OCI-LY1 (cell line): ENCODE results near the gene FOXM1.

ENCODE experiments used
- H2AFZ ChIP-seq: fragments of 200-600 bp; sonication (generic), shearing (Covaris generic); 2 replicates; pipeline ENCODE4 v1.6.0; 2014; ENCODE audit warnings: antibody characterized with exemption, mild to moderate bottlenecking, low read length
- H3F3A ChIP-seq: fragments of 200-600 bp; sonication (generic), shearing (Covaris generic); 2 replicates; pipeline ENCODE4 v1.6.0; 2014; ENCODE audit warnings: mild to moderate bottlenecking, antibody characterized with exemption, low read length, moderate library complexity; ENCODE audit not compliant: insufficient read depth
- H3K27ac ChIP-seq: fragments of 200-600 bp; sonication (generic); 2 replicates; pipeline ENCODE4 v1.5.1; 2014; ENCODE audit warnings: low read length, mixed run types, mild to moderate bottlenecking, low read depth; ENCODE audit not compliant: poor library complexity, severe bottlenecking
- H3K27me3 ChIP-seq: fragments of 200-600 bp; sonication (generic); 2 replicates; pipeline ENCODE4 v1.6.0; 2014; ENCODE audit warnings: antibody characterized with exemption, mild to moderate bottlenecking, low read length, moderate library complexity; ENCODE audit not compliant: insufficient read depth
- H3K36me3 ChIP-seq: fragments of 200-600 bp; sonication (generic); 2 replicates; pipeline ENCODE4 v1.6.1; 2014; ENCODE audit warnings: mild to moderate bottlenecking, antibody characterized with exemption, low read length, moderate library complexity, mixed read lengths; ENCODE audit not compliant: insufficient read depth
- H3K4me1 ChIP-seq: fragments of 200-600 bp; sonication (generic); 2 replicates; pipeline ENCODE4 v1.5.1; 2014; ENCODE audit warnings: mild to moderate bottlenecking, low read length, moderate library complexity; ENCODE audit not compliant: insufficient read depth, severe bottlenecking
- H3K4me2 ChIP-seq: fragments of 200-600 bp; sonication (generic), shearing (Covaris generic); 2 replicates; pipeline ENCODE4 v1.6.1; 2014; ENCODE audit warnings: low read length
- H3K4me3 ChIP-seq: fragments of 200-600 bp; sonication (generic); 2 replicates; pipeline ENCODE4 v1.5.1; 2014; ENCODE audit warnings: low read length, low read depth, mild to moderate bottlenecking, mixed read lengths; ENCODE audit not compliant: poor library complexity, severe bottlenecking
- H3K79me2 ChIP-seq: fragments of 200-600 bp; shearing (Covaris generic); 2 replicates; pipeline ENCODE4 v1.6.1; 2016; ENCODE audit warnings: mixed run types, low read length, mixed read lengths; ENCODE audit not compliant: insufficient read depth
- H3K9ac ChIP-seq: fragments of 200-600 bp; sonication (generic), shearing (Covaris generic); 2 replicates; pipeline ENCODE4 v1.6.1; 2014; ENCODE audit warnings: mild to moderate bottlenecking, low read length, mixed read lengths
- H3K9me2 ChIP-seq: fragments of 200-600 bp; sonication (generic), shearing (Covaris generic); 2 replicates; pipeline ENCODE4 v1.6.1; 2014; ENCODE audit warnings: low read depth, mild to moderate bottlenecking, low read length, mixed read lengths
- H3K9me3 ChIP-seq: fragments of 200-600 bp; shearing (Covaris generic); 2 replicates; pipeline ENCODE4 v1.6.1; 2014; ENCODE audit warnings: low read length, mixed read lengths
- H4K20me1 ChIP-seq: fragments of 200-600 bp; sonication (generic), shearing (Covaris generic); 2 replicates; pipeline ENCODE4 v1.6.0; 2016; ENCODE audit warnings: mild to moderate bottlenecking, low read length; ENCODE audit not compliant: insufficient read depth
- EZH2 ChIP-seq: fragments of 200-600 bp; sonication (generic), shearing (Covaris generic); IDR thresholded peaks from 2 replicates; pipeline ENCODE4 v1.8.0; 2017; ENCODE audit warnings: borderline replicate concordance, mixed run types, mild to moderate bottlenecking, antibody characterized with exemption, low read length, moderate library complexity, mixed read lengths
- TF ChIP-seq, protein P1 (sequence below): fragments of 200-600 bp; sonication (generic), shearing (Covaris generic); IDR thresholded peaks from 2 replicates; pipeline ENCODE4 v1.5.1; 2017; ENCODE audit warnings: mild to moderate bottlenecking, antibody characterized with exemption, low read length, moderate library complexity, mixed read lengths

The FOXM1 gene

DNA sequence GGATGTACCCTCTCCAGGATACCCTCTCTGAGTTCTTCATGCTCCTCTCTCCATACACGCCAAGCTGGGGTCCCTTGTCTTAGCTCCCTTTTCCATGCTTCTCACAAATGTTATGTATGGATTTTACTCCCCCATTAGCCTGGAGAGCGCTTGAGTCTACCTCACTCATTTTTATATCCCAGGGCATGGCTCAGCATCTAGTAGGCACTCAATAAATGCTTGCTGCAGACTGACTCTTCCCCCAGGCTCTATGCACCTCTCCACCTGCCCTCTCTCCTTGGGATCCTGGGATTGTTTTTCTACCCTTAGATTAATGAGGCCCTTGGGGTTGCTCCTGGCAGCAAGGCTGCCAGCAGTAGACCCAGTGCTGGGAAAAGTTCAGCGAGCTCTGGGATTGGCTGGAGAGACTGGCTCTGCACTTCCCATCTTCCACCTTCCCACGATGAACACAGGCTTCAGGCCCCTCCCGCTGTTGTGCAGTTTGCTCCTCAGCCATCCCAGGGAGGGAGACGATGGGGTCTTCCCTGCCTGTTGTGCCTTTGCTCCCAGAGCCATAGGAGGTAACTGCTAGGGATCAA lies 44.3 kb downstream of the FOXM1 start:
- Histone ChIP-seq H3K27ac (no peak overlapping the region), H3K4me1 (peaks cover 13% of the 10 kb centered on the region)

DNA sequence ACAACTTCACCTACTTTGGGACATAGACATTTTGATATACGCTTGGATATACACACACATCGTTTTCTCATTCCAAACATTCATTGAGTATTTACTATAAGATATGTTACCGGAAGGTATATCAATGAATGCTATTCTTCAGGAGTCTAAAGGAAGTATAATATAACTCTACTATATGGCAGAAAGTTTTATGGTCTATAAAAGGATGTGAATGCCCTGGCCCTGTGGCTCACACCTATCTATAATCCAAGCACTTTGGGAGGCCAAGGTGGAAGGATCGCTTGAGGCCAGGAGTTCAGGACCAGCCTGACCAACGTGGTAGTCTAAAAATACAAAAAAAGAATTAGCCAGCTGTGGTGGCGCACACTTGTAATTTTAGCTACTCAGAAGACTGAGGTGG lies 47.7 kb downstream of the FOXM1 start:
- Histone ChIP-seq H3K4me2 (no peak overlapping the region), H3K9me3 (no peaks in the 10 kb centered on the region), H3K36me3 (peaks cover 47% of the 10 kb centered on the region), H3K9ac (no peak overlapping the region), H3K27me3 (no peaks in the 10 kb centered on the region), H3K9me2 (no peaks in the 10 kb centered on the region), H4K20me1 (no peaks in the 10 kb centered on the region), H3K79me2 (no peaks in the 10 kb centered on the region), H3K4me1 (no peaks in the 10 kb centered on the region), H3K4me3 (no peak overlapping the region), H3K27ac (no peak overlapping the region), H2AFZ (no peak overlapping the region), H3F3A (no peaks in the 10 kb centered on the region)
- no peak for TF ChIP-seq EZH2
- TF ChIP-seq, protein P1, sequence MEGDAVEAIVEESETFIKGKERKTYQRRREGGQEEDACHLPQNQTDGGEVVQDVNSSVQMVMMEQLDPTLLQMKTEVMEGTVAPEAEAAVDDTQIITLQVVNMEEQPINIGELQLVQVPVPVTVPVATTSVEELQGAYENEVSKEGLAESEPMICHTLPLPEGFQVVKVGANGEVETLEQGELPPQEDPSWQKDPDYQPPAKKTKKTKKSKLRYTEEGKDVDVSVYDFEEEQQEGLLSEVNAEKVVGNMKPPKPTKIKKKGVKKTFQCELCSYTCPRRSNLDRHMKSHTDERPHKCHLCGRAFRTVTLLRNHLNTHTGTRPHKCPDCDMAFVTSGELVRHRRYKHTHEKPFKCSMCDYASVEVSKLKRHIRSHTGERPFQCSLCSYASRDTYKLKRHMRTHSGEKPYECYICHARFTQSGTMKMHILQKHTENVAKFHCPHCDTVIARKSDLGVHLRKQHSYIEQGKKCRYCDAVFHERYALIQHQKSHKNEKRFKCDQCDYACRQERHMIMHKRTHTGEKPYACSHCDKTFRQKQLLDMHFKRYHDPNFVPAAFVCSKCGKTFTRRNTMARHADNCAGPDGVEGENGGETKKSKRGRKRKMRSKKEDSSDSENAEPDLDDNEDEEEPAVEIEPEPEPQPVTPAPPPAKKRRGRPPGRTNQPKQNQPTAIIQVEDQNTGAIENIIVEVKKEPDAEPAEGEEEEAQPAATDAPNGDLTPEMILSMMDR, result no peak

More for the DNA sequence above, 44.3 kb downstream of the FOXM1 start:
- Histone ChIP-seq H3K4me3 (no peak overlapping the region), H2AFZ (no peak overlapping the region), H3K36me3 (peaks cover 14% of the 10 kb centered on the region), H4K20me1 (no peaks in the 10 kb centered on the region), H3K9me2 (no peaks in the 10 kb centered on the region), H3K9ac (no peak overlapping the region), H3K27me3 (no peaks in the 10 kb centered on the region), H3F3A (no peaks in the 10 kb centered on the region), H3K9me3 (no peaks in the 10 kb centered on the region), H3K4me2 (no peak overlapping the region), H3K79me2 (no peaks in the 10 kb centered on the region)
- TF ChIP-seq, protein P1, result no peak
- TF ChIP-seq EZH2, result no peak

DNA sequence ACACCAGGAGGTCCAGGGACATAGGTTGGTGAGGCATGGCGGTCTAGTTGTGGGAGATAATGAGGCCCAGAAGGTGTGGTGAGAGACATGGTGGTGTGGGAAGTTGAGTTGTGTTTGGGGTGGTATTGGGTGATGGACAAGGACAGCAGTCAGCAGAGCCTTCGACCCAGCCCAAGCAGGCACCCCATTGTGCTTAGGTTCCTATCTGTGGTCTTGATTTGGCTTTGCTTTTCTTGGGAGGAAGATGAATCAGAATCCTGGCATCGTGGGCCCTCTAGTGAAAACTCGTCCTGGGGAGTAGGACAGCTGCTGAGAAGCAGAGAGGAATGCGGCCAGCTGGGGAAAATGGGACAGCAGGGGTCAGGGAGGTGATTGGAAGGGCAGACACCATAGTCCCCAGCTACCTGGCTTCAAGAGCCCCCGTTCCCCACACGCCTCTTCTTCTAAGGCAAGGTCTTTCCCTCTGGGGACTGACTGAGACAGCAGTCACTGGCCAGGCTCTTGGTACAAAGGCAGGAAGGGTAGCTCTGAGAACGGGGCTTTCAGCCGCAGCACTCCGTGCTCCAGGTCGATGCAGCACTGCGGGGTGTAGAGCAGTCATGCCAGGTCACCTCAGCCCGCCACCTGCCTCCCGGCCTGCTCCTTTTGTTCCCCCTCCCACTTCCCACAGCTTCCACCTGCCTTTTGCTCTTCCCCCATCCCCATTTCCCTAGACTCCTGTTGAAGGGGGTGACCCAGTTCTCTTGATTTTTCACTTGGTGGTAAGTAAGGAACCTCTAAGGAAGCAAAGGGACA lies 50.1 kb downstream of the FOXM1 start:
- H3K27me3 ChIP-seq, result no peaks in the 10 kb centered on the region
- H3K9ac ChIP-seq, result no peak overlapping the region
- H3K27ac ChIP-seq, result no peak overlapping the region
- no peaks in the 10 kb centered on the region for H3F3A ChIP-seq
- no peak overlapping the region for H3K4me3 ChIP-seq
- H3K36me3 ChIP-seq, result peaks cover 70% of the 10 kb centered on the region
- H3K4me1 ChIP-seq, result no peaks in the 10 kb centered on the region
- H4K20me1 ChIP-seq, result no peaks in the 10 kb centered on the region
- no peak overlapping the region for H3K4me2 ChIP-seq
- no peaks in the 10 kb centered on the region for H3K9me3 ChIP-seq
- TF ChIP-seq EZH2, result no peak
- TF ChIP-seq, protein P1, result no peak
- no peaks in the 10 kb centered on the region for H3K9me2 ChIP-seq
- H3K79me2 ChIP-seq, result no peaks in the 10 kb centered on the region
- H2AFZ ChIP-seq, result no peak overlapping the region
